ENCODE measurements around the gene GGTA1.

Gene GGTA1

GRCh38 chr9:121483473-121484031 is 16.1 kb downstream of the GGTA1 start:
- no peak overlapping the region for H3K4me3 ChIP-seq
- no peaks in the 10 kb centered on the region for H3K9me3 ChIP-seq
- intact Hi-C loops (cut with DNase I; ENCODE audit: low total_unique reads), result loop anchor here (1.0 kb wide), 1 partner anchor 41 kb away; no protein-coding TSS in a partner anchor
- no peaks in the 10 kb centered on the region for H3K27me3 ChIP-seq
- no peaks in the 10 kb centered on the region for H3K36me3 ChIP-seq
- no peak for DNase-seq
- peak overlapping the region; percentile 87 to 88 for H3K27ac ChIP-seq
- H3K4me1 ChIP-seq, result peaks cover 0 to 91% (median 79%) of the 10 kb centered on the region in 4 donors
- TF ChIP-seq, protein P1, sequence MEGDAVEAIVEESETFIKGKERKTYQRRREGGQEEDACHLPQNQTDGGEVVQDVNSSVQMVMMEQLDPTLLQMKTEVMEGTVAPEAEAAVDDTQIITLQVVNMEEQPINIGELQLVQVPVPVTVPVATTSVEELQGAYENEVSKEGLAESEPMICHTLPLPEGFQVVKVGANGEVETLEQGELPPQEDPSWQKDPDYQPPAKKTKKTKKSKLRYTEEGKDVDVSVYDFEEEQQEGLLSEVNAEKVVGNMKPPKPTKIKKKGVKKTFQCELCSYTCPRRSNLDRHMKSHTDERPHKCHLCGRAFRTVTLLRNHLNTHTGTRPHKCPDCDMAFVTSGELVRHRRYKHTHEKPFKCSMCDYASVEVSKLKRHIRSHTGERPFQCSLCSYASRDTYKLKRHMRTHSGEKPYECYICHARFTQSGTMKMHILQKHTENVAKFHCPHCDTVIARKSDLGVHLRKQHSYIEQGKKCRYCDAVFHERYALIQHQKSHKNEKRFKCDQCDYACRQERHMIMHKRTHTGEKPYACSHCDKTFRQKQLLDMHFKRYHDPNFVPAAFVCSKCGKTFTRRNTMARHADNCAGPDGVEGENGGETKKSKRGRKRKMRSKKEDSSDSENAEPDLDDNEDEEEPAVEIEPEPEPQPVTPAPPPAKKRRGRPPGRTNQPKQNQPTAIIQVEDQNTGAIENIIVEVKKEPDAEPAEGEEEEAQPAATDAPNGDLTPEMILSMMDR (IDR thresholded peaks at IDR 0.05), result no peak

DNA sequence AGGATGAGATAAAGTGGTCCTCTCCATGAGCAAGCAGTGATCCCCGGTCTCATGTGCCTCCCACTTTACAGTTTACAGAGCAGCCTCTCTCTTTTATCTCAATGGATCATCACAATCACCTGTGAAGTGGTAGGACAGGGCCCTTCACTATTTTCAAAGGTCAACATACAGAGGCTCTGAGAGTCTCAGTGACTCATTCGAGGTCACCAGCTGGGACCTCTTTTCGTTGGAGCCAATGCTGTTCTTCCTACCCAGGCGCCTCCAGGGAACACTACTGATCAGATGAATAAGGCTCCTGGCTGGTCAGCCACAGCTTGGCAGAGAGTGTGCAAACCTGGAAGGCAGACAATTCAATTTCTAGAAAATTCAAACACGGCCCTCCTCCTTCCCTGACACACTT is 16.6 kb downstream of the GGTA1 start:
- H3K36me3 ChIP-seq, result no peaks in the 10 kb centered on the region
- H3K27ac ChIP-seq, result peak overlapping the region; percentile 87 to 88
- TF ChIP-seq, protein P1 (IDR thresholded peaks at IDR 0.05), result no peak
- DNase-seq, result no peak
- no peaks in the 10 kb centered on the region for H3K9me3 ChIP-seq
- H3K4me3 ChIP-seq, result no peak overlapping the region
- peaks cover 0 to 96% (median 83%) of the 10 kb centered on the region in 4 donors for H3K4me1 ChIP-seq
- H3K27me3 ChIP-seq, result no peaks in the 10 kb centered on the region
- intact Hi-C loops (cut with DNase I; ENCODE audit: low total_unique reads), result no loop called here

GRCh38 chr9:121478816-121479676 is 20.6 kb downstream of the GGTA1 start:
- Histone ChIP-seq H3K9me3 (no peaks in the 10 kb centered on the region), H3K36me3 (no peaks in the 10 kb centered on the region), H3K4me1 (peaks cover 1 to 99% (median 83%) of the 10 kb centered on the region in 4 donors), H3K27ac (peak overlapping the region; percentile 87 to 88), H3K4me3 (peak overlapping the region; percentile 37 to 40), H3K27me3 (no peaks in the 10 kb centered on the region)
- TF ChIP-seq, protein P1 (IDR thresholded peaks at IDR 0.05), result no peak
- intact Hi-C loops (cut with DNase I; ENCODE audit: low total_unique reads), result no loop called here
- DNase-seq, result peak; percentile 74 to 88

- Histone ChIP-seq H3K27ac (peak overlapping the region; percentile 87 to 88), H3K36me3 (no peaks in the 10 kb centered on the region), H3K4me1 (peaks cover 3 to 98% (median 83%) of the 10 kb centered on the region in 4 donors), H3K9me3 (no peaks in the 10 kb centered on the region), H3K27me3 (no peaks in the 10 kb centered on the region), H3K4me3 (no peak overlapping the region)
- TF ChIP-seq, protein P1 (IDR thresholded peaks at IDR 0.05), result no peak
- DNase-seq, result peak; percentile 37 to 85
- intact Hi-C loops (cut with DNase I; ENCODE audit: low total_unique reads), result no loop called here
These were observed 23.5 kb downstream of the GGTA1 start for GRCh38 chr9:121476156-121476555.

- Histone ChIP-seq H3K27ac (peak overlapping the region; percentile 87 to 88), H3K9me3 (no peaks in the 10 kb centered on the region), H3K27me3 (no peaks in the 10 kb centered on the region), H3K4me1 (peaks cover 3 to 87% (median 66%) of the 10 kb centered on the region in 4 donors), H3K36me3 (no peaks in the 10 kb centered on the region), H3K4me3 (no peak overlapping the region)
- TF ChIP-seq, protein P1 (IDR thresholded peaks at IDR 0.05), result no peak
- no peak for DNase-seq
- intact Hi-C loops (cut with DNase I; ENCODE audit: low total_unique reads), result no loop called here
These were observed 25.3 kb downstream of the GGTA1 start for GRCh38 chr9:121474231-121474947.
